Measurements from ENCODE around the gene SLC4A4. TPM values are rescaled to one million over a fixed set of nuclear protein-coding genes. Genes with fewer than 3 reads are reported as not detected.

The SLC4A4 gene
- polyA plus RNA-seq, 1 of the 3 experiments (the other 2 are of a cell fraction) = not detected

DNA sequence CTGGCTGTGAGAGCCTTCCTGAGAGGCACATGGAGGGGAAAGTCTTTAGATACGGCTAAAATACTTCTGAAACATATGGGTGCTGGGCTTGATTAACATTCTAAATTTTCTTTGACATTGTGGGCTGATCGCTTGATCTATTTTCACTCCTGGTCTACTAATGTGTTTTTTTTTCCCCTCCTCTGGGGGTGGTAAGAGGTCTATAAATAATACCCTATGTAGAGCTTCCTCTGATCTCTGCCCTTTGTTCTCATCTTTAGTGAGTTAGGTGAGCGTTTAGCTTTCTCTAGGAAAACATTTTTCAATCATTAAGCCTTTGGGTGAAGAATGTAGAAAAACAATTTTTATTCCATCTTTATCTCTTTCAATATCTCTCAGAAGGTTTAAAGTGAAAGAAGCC is 9.8 kb downstream of the SLC4A4 start:
- no peaks in the 10 kb centered on the region for H3K9me3 ChIP-seq

DNA sequence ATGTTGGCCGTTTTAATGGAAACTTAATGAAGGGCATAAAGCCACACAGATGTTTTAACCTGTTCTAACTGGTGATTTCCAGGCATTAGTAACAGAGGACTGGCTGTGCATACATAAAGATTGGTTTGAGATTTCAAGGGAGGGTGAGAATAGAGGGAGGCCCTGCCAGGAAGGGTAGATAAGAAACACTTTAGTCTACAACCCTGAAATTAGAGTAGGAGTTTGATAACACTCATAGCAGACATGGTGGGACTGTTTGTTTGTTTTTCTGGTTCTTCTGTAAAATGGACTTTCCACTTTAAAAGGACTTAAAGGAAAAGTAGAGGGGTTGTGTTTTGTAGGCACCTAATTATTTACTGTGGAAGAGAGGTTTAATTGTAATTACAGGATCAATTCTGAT is 16.2 kb downstream of the SLC4A4 start:
- POLR2A ChIA-PET = no interaction called here
- Histone ChIP-seq H3K27me3 (ENCODE audit: insufficient read depth) (no peaks in the 10 kb centered on the region), H3K9me2 (no peaks in the 10 kb centered on the region), H4K20me1 (ENCODE audit: insufficient read depth) (no peaks in the 10 kb centered on the region), H3K4me3 (ENCODE audit: low read depth in 2 of 2, low read length in 1 of 2) (no peak overlapping the region), H3K27ac (ENCODE audit: low read depth in 2 of 2, low read length in 1 of 2) (no peak overlapping the region), H3K4me1 (ENCODE audit: control insufficient read depth in 1 of 2, insufficient read depth in 2 of 2, low read depth in 1 of 2, low read length in 1 of 2) (no peaks in the 10 kb centered on the region), H3F3A (replicated peaks; ENCODE audit: insufficient read depth) (no peaks in the 10 kb centered on the region), H3K9me3 (no peaks in the 10 kb centered on the region), H3K9ac (no peak overlapping the region), H3K79me2 (ENCODE audit: insufficient read depth) (no peaks in the 10 kb centered on the region), H3K4me2 (no peak overlapping the region), H3K36me3 (replicated peaks in 1 of 2; ENCODE audit: control insufficient read depth in 1 of 2, insufficient read depth in 2 of 2, low read length in 1 of 2) (no peaks in the 10 kb centered on the region), H2AFZ (ENCODE audit: low read depth) (no peak overlapping the region)
- 0% methylated on average over 1 of the region's 1 CpG for WGBS (ENCODE audit: low lambda C conversion rate)
- CTCF ChIA-PET = no interaction called here
- TF ChIP-seq YY1 (IDR thresholded peaks at IDR 0.05; ENCODE audit: low read depth) (no peak), RFX5 (IDR thresholded peaks at IDR 0.05; ENCODE audit: low read length) (no peak), NFIC (IDR thresholded peaks at IDR 0.05; ENCODE audit: borderline replicate concordance) (no peak), JUND (IDR thresholded peaks at IDR 0.05) (no peak), POLR2AphosphoS5 (IDR thresholded peaks at IDR 0.05; ENCODE audit: low read depth, low read length) (no peak), FOXM1 (IDR thresholded peaks at IDR 0.05; ENCODE audit: low read depth) (no peak), FOXJ3 (CRISPR knock-in tag; IDR thresholded peaks at IDR 0.05) (no peak)
- TF ChIP-seq, protein P1, sequence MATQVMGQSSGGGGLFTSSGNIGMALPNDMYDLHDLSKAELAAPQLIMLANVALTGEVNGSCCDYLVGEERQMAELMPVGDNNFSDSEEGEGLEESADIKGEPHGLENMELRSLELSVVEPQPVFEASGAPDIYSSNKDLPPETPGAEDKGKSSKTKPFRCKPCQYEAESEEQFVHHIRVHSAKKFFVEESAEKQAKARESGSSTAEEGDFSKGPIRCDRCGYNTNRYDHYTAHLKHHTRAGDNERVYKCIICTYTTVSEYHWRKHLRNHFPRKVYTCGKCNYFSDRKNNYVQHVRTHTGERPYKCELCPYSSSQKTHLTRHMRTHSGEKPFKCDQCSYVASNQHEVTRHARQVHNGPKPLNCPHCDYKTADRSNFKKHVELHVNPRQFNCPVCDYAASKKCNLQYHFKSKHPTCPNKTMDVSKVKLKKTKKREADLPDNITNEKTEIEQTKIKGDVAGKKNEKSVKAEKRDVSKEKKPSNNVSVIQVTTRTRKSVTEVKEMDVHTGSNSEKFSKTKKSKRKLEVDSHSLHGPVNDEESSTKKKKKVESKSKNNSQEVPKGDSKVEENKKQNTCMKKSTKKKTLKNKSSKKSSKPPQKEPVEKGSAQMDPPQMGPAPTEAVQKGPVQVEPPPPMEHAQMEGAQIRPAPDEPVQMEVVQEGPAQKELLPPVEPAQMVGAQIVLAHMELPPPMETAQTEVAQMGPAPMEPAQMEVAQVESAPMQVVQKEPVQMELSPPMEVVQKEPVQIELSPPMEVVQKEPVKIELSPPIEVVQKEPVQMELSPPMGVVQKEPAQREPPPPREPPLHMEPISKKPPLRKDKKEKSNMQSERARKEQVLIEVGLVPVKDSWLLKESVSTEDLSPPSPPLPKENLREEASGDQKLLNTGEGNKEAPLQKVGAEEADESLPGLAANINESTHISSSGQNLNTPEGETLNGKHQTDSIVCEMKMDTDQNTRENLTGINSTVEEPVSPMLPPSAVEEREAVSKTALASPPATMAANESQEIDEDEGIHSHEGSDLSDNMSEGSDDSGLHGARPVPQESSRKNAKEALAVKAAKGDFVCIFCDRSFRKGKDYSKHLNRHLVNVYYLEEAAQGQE (IDR thresholded peaks at IDR 0.05; ENCODE audit: low read depth, low read length) = no peak
- TF ChIP-seq, protein P2, sequence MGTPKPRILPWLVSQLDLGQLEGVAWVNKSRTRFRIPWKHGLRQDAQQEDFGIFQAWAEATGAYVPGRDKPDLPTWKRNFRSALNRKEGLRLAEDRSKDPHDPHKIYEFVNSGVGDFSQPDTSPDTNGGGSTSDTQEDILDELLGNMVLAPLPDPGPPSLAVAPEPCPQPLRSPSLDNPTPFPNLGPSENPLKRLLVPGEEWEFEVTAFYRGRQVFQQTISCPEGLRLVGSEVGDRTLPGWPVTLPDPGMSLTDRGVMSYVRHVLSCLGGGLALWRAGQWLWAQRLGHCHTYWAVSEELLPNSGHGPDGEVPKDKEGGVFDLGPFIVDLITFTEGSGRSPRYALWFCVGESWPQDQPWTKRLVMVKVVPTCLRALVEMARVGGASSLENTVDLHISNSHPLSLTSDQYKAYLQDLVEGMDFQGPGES (IDR thresholded peaks at IDR 0.05; ENCODE audit: low read depth, low read length) = no peak
- no peak for DNase-seq

More for the DNA sequence above, 9.8 kb downstream of the SLC4A4 start:
- Histone ChIP-seq H3K9me2 (no peaks in the 10 kb centered on the region), H3K4me2 (no peak overlapping the region), H3K27me3 (ENCODE audit: insufficient read depth) (no peaks in the 10 kb centered on the region), H2AFZ (ENCODE audit: low read depth) (no peak overlapping the region), H3K79me2 (ENCODE audit: insufficient read depth) (no peaks in the 10 kb centered on the region), H3K36me3 (replicated peaks in 1 of 2; ENCODE audit: control insufficient read depth in 1 of 2, insufficient read depth in 2 of 2, low read length in 1 of 2) (no peaks in the 10 kb centered on the region), H3K4me1 (ENCODE audit: control insufficient read depth in 1 of 2, insufficient read depth in 2 of 2, low read depth in 1 of 2, low read length in 1 of 2) (no peaks in the 10 kb centered on the region), H4K20me1 (ENCODE audit: insufficient read depth) (no peaks in the 10 kb centered on the region), H3K9ac (no peak overlapping the region), H3F3A (replicated peaks; ENCODE audit: insufficient read depth) (no peaks in the 10 kb centered on the region), H3K27ac (ENCODE audit: low read depth in 2 of 2, low read length in 1 of 2) (no peak overlapping the region), H3K4me3 (ENCODE audit: low read depth in 2 of 2, low read length in 1 of 2) (no peak overlapping the region)
- DNase-seq = no peak
- no peak for TF ChIP-seq TCF12 (IDR thresholded peaks at IDR 0.05)
- no peak for TF ChIP-seq USF2 (IDR thresholded peaks at IDR 0.05; ENCODE audit: borderline replicate concordance, low read depth, low read length)
- no peak for TF ChIP-seq GABPA (IDR thresholded peaks at IDR 0.05; ENCODE audit: low read depth)
- no peak for TF ChIP-seq EP300 (IDR thresholded peaks at IDR 0.05; ENCODE audit: borderline replicate concordance in 1 of 2, low read depth in 1 of 2, low read length in 1 of 2)
- no peak for TF ChIP-seq TAF1 (IDR thresholded peaks at IDR 0.05; ENCODE audit: borderline replicate concordance, low read depth, low read length)
- TF ChIP-seq SMC3 (IDR thresholded peaks at IDR 0.05; ENCODE audit: low read depth, low read length) = no peak
- TF ChIP-seq POLR2AphosphoS5 (IDR thresholded peaks at IDR 0.05; ENCODE audit: low read depth, low read length) = no peak
- TF ChIP-seq, protein P2 (IDR thresholded peaks at IDR 0.05; ENCODE audit: low read depth, low read length) = no peak
- no peak for TF ChIP-seq SIN3A (IDR thresholded peaks at IDR 0.05; ENCODE audit: borderline replicate concordance, low read depth, low read length)
- no peak for TF ChIP-seq CHD2 (IDR thresholded peaks at IDR 0.05; ENCODE audit: low read length, partially characterized antibody)
- WGBS (ENCODE audit: low lambda C conversion rate) = 3% methylated on average over 3 of the region's 3 CpGs
- ChIA-PET CTCF (no interaction called here), POLR2A (no interaction called here)
